Kasumi-1 (cell line): ENCODE results near the gene C19orf53.

Source experiments
- DNase-seq, 2 experiments: peaks; one replicate each; lab custom pipeline; 2025; lab: John Stamatoyannopoulos, UW

C19orf53 gene

GRCh38 chr19:13796301-13797057 lies 22.2 kb downstream of the C19orf53 start:
- peak in 1 of 2 experiments; percentile 12 for DNase-seq

- no peak for DNase-seq
These were observed 22.8 kb downstream of the C19orf53 start for GRCh38 chr19:13797058-13797440.

- DNase-seq = no peak
These were observed 23.6 kb downstream of the C19orf53 start for GRCh38 chr19:13797870-13798269.

GRCh38 chr19:13799669-13800068 lies 25.4 kb downstream of the C19orf53 start:
- DNase-seq = no peak

GRCh38 chr19:13803038-13803437 lies 28.8 kb downstream of the C19orf53 start:
- DNase-seq = no peak

GRCh38 chr19:13804830-13805683 lies 30.8 kb downstream of the C19orf53 start:
- no peak for DNase-seq

GRCh38 chr19:13806728-13807127 lies 32.5 kb downstream of the C19orf53 start:
- no peak for DNase-seq

- DNase-seq = no peak
These were observed 33.3 kb downstream of the C19orf53 start for GRCh38 chr19:13807421-13808021.

GRCh38 chr19:13808856-13809255 lies 34.6 kb downstream of the C19orf53 start:
- no peak for DNase-seq

- DNase-seq = no peak
These were observed 38.3 kb downstream of the C19orf53 start for GRCh38 chr19:13812544-13812943.

- DNase-seq = no peak
These were observed 38.9 kb downstream of the C19orf53 start for GRCh38 chr19:13813147-13813546.

- no peak for DNase-seq
These were observed 40.3 kb downstream of the C19orf53 start for GRCh38 chr19:13814550-13814949.

GRCh38 chr19:13817018-13817614 lies 42.9 kb downstream of the C19orf53 start:
- no peak for DNase-seq

- no peak for DNase-seq
These were observed 43.5 kb downstream of the C19orf53 start for GRCh38 chr19:13817615-13818371.

GRCh38 chr19:13819238-13819637 lies 45.0 kb downstream of the C19orf53 start:
- DNase-seq = no peak

GRCh38 chr19:13821292-13821691 lies 47.0 kb downstream of the C19orf53 start:
- DNase-seq = no peak

GRCh38 chr19:13823256-13823655 lies 49.0 kb downstream of the C19orf53 start:
- no peak for DNase-seq

- no peak for DNase-seq
These were observed 49.6 kb downstream of the C19orf53 start for GRCh38 chr19:13823901-13824300.

- no peak for DNase-seq
These were observed 50.4 kb downstream of the C19orf53 start for GRCh38 chr19:13824703-13825102.

GRCh38 chr19:13825489-13826441 lies 51.5 kb downstream of the C19orf53 start:
- no peak for DNase-seq
